DND-41 (cell line): ENCODE results near the gene IL26.

Source experiments
- EZH2 ChIP-seq: IDR thresholded peaks from 3 replicates; pipeline ENCODE4 v1.6.1; 2012; ENCODE audit warnings: borderline replicate concordance, low read depth, mild to moderate bottlenecking, moderate library complexity, low read length, inconsistent platforms; ENCODE audit not compliant: severe bottlenecking
- TF ChIP-seq, protein P1 (sequence below): IDR thresholded peaks from 2 replicates; pipeline ENCODE4 v1.5.1; 2012; ENCODE audit warnings: borderline replicate concordance, low read length, moderate library complexity, mild to moderate bottlenecking; ENCODE audit not compliant: poor library complexity, severe bottlenecking; ENCODE audit errors: extremely low read depth

DNA sequence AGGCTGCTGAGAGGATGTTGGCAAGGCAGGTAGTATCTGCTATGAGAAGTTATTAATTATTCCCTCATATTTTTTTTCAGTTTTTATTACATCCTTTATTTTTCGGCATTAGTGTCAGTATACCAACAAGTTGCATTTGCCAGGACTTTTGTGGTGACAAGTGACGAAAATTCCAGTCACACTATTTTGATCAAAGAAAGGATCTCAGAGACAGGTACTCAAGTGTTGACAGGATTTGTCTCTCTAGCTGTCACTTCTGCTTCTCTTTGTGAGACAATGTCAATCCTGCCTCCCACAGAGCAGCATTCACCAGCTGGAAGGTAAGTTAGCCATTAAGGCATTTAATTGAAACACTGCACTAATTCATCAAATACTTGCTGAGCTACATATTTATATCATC, 48.0 kb downstream of the IL26 start:
- TF ChIP-seq EZH2: no peak
- TF ChIP-seq, protein P1, sequence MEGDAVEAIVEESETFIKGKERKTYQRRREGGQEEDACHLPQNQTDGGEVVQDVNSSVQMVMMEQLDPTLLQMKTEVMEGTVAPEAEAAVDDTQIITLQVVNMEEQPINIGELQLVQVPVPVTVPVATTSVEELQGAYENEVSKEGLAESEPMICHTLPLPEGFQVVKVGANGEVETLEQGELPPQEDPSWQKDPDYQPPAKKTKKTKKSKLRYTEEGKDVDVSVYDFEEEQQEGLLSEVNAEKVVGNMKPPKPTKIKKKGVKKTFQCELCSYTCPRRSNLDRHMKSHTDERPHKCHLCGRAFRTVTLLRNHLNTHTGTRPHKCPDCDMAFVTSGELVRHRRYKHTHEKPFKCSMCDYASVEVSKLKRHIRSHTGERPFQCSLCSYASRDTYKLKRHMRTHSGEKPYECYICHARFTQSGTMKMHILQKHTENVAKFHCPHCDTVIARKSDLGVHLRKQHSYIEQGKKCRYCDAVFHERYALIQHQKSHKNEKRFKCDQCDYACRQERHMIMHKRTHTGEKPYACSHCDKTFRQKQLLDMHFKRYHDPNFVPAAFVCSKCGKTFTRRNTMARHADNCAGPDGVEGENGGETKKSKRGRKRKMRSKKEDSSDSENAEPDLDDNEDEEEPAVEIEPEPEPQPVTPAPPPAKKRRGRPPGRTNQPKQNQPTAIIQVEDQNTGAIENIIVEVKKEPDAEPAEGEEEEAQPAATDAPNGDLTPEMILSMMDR: no peak
